Heart left ventricle (tissue), 16 donors: ENCODE results near the gene TTC7B. TPM values are rescaled to one million over a fixed set of nuclear protein-coding genes. Genes with fewer than 3 reads are reported as not detected.
"Not testable (repeated sequence)": the region's sequence is repeated elsewhere in the genome, so short reads cannot be mapped to it uniquely, and the experiment has no call there.

Source experiments
- ATAC-seq, 4 donors: fragments of 200-7000 bp; cut with Tn5 transposase; one replicate each; pipeline ENCODE4 v1.9.1; 2020 to 2022; ENCODE audit warnings: moderate library complexity in 4 of 4, mild to moderate bottlenecking in 3 of 4, moderate number of reproducible peaks in 1 of 4
- DNase-seq, 5 donors: peaks; one replicate each; pipeline ENCODE4 v3.0.0-alpha.2; 2020
- H3K27ac ChIP-seq, 12 donors: fragments of 200-600 bp; sonication (generic) in 4 of 12; one replicate each; pipeline versions ENCODE4 v1.5.0 to v1.8.0; 2016 to 2022; ENCODE audit warnings: mild to moderate bottlenecking in 2 of 12
- H3K27me3 ChIP-seq, 9 donors: fragments of 200-600 bp; sonication (generic) in 2 of 9; one replicate each; pipeline versions ENCODE4 v1.5.1 to v1.8.0; 2016 to 2022; ENCODE audit warnings: mild to moderate bottlenecking in 3 of 9
- H3K36me3 ChIP-seq, 9 donors: fragments of 200-600 bp; sonication (generic) in 2 of 9; one replicate each; pipeline versions ENCODE4 v1.5.0 to v1.8.0; 2018 to 2022; ENCODE audit warnings: mild to moderate bottlenecking in 2 of 9
- H3K4me1 ChIP-seq, 12 donors: fragments of 200-600 bp; sonication (generic) in 4 of 12; one replicate each; pipeline versions ENCODE4 v1.5.0 to v1.8.0; 2016 to 2022; ENCODE audit warnings: mild to moderate bottlenecking in 3 of 12
- H3K4me3 ChIP-seq, 12 donors: fragments of 200-600 bp; sonication (generic) in 4 of 12; one replicate each; pipeline versions ENCODE4 v1.5.0 to v1.8.0; 2017 to 2022; ENCODE audit warnings: mild to moderate bottlenecking in 9 of 12, moderate library complexity in 4 of 12
- H3K9me3 ChIP-seq, 12 donors: fragments of 200-600 bp; sonication (generic) in 4 of 12; one replicate each; pipeline versions ENCODE4 v1.5.0 to v1.8.0; 2016 to 2022; ENCODE audit warnings: mild to moderate bottlenecking in 1 of 12
- POLR2A ChIP-seq, 2 donors: fragments of 450-650 bp; IDR thresholded peaks; one replicate each; pipeline ENCODE4 v1.6.1; 2017; ENCODE audit warnings: antibody characterized with exemption in 2 of 2, mild to moderate bottlenecking in 2 of 2, moderate library complexity in 2 of 2
- WGBS, 4 donors: extraction: QIAGEN DNeasy Blood & Tissue Kit in 2 of 4; methylation state at CpG; one replicate each; pipeline versions ENCODE4 v1.1.5 to v1.1.7; 2013 to 2018; 5-methylcytosine and 5-hydroxymethylcytosine counted together
- intact Hi-C, 10 donors: fragments of 100-400 bp; cut with DNase I; formaldehyde crosslinking; loops; one replicate each; pipeline versions ENCODE4 v1.11.1 to v1.14.2; 2022
- polyA plus RNA-seq, 2 donors: library from polyadenylated mRNA; stranded (reverse); fragments of 200-250 nt; gene quantifications; one replicate each; pipeline ENCODE4 v1.2.3, GENCODE V29; 2013
- total RNA-seq, 9 donors: library from RNA; depleted of rRNA in 2 of 9; stranded (reverse); fragments of >200 nt in 2 of 9; fragmentation: NEBNext Ultra II Directional in 3 of 9; extraction: Animal tissue kit (Norgen Biotek cat#: 25700) in 3 of 9; gene quantifications; one replicate each; pipeline versions ENCODE4 v1.1.0 to v1.2.4, GENCODE V29; 2016 to 2023
- TF ChIP-seq, protein P1 (sequence below), 12 donors: fragments of 200-600 bp; sonication (generic) in 4 of 12; IDR thresholded peaks; one replicate each; pipeline versions ENCODE4 v1.5.0 to v1.8.0; 2018 to 2022; ENCODE audit warnings: antibody characterized with exemption in 12 of 12, mild to moderate bottlenecking in 5 of 12
- donor health status: ischemic (EF 13 %, LVEDD 7.1; RV severe dilation, severe dysfunction).
- donor health status: healthy with polysubstance abuse.
- donor health status: DM: no; HTN: yes; CAD: no.
- donor health status: DM: no; HTN: no; CAD: no.
- donor health status: ischemic (EF 25% LVEDD 6.9; RV normal size, moderate dysfunction).
- donor health status: ischemic (EF 25% LVEDD 5.7; RV mildly dilated, moderate dysfunction).
- donor health status: healthy.
- donor health status: DM: yes; HTN: yes; CAD: no.
- donor health status: ischemic (EF 35%, LVEDD 5.7; RV mildly dilated, moderate dysfunction).
- donor health status: nonischemic (EF 11% LVEDD 7.7; RV severe dilation, severe dysfunction).
- donor health status: DM: yes; HTN: yes; CAD: no.
- donor health status: PGD.
- donor health status: ischemic (EF 29% LVEDD 5.4; RV normal size, mild dysfunction).
- donor health status: nonischemic (EF 23%, LVEDD 6.1; RV moderate dilation, normal function).

The TTC7B gene
- total and polyA plus RNA-seq, 11 donors: 20.3 to 76.1 (median 62.6) TPM

DNA sequence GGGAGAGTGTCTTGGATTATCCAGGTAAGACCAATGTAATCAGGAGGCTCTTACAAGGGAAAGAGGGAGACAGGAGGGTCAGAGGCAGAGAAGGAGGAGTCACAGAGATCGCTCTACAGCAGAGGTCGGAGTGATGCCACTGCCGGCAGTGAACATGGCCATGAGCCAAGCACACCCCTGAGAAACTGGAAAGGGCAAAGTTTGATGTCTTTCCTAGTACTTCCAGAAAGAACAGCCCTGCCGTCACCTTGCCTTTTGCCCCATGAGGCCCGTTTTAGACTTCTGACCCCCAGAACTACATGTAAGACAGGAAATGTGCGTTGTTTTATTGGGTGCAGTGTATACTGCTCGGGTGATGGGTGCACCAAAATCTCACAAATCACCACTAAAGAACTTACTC, 285.7 kb downstream of the TTC7B start:
- no peak for DNase-seq
- 83 to 87% (median 85%) methylated on average over 7 of the region's 7 CpGs for WGBS, 4 donors
- no peak for ATAC-seq
- H3K4me3 ChIP-seq: no peak overlapping the region
- peaks cover 0 to 9% (median 0%) of the 10 kb centered on the region in 12 donors for H3K9me3 ChIP-seq
- no peaks in the 10 kb centered on the region for H3K36me3 ChIP-seq
- no peak overlapping the region for H3K27ac ChIP-seq
- no peaks in the 10 kb centered on the region for H3K27me3 ChIP-seq
- H3K4me1 ChIP-seq: peaks cover 0 to 26% (median 21%) of the 10 kb centered on the region in 12 donors
- intact Hi-C loops: loop anchor here in 2 of 10 donors (5.0 to 10.0 kb wide), 2 partner anchors 84 to 133 kb away; partner anchors contain the start of gene CALM1 (in 1 of the 2)
- TF ChIP-seq, protein P1, sequence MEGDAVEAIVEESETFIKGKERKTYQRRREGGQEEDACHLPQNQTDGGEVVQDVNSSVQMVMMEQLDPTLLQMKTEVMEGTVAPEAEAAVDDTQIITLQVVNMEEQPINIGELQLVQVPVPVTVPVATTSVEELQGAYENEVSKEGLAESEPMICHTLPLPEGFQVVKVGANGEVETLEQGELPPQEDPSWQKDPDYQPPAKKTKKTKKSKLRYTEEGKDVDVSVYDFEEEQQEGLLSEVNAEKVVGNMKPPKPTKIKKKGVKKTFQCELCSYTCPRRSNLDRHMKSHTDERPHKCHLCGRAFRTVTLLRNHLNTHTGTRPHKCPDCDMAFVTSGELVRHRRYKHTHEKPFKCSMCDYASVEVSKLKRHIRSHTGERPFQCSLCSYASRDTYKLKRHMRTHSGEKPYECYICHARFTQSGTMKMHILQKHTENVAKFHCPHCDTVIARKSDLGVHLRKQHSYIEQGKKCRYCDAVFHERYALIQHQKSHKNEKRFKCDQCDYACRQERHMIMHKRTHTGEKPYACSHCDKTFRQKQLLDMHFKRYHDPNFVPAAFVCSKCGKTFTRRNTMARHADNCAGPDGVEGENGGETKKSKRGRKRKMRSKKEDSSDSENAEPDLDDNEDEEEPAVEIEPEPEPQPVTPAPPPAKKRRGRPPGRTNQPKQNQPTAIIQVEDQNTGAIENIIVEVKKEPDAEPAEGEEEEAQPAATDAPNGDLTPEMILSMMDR (IDR thresholded peaks at IDR 0.05): no peak
- no peak for TF ChIP-seq POLR2A (IDR thresholded peaks at IDR 0.05)

DNA sequence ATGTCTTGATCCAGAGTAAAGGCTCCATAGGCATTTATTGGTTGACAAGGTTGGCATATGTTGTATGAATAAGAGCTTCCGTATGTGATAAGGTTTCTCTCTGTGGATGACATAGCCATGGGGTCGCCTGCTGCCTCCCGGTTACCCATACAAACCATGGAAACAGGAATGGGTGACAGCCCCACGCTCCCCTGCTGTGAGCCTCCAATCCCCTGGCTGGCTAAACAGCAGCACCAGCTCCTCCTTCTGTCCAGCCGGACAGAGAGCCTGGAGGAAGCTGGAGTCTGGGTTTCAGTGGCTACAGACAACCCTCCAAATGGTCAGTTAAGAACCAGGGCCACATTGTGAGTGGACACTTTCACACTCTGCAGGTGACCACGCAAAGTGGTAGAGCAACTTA, 288.3 kb downstream of the TTC7B start:
- Histone ChIP-seq H3K36me3 (no peaks in the 10 kb centered on the region), H3K4me3 (no peak overlapping the region), H3K9me3 (peaks cover 0 to 9% (median 0%) of the 10 kb centered on the region in 12 donors), H3K27me3 (no peaks in the 10 kb centered on the region), H3K4me1 (peaks cover 0 to 24% (median 18%) of the 10 kb centered on the region in 12 donors), H3K27ac (no peak overlapping the region)
- DNase-seq: no peak
- intact Hi-C loops: loop anchor here in 1 of 10 donors (10.0 kb wide), 1 partner anchor 123 kb away; no protein-coding TSS in a partner anchor
- no peak for ATAC-seq
- no peak for TF ChIP-seq POLR2A (IDR thresholded peaks at IDR 0.05)
- 96 to 98% (median 98%) methylated on average over 5 to 6 of the region's 6 CpGs for WGBS, 4 donors

DNA sequence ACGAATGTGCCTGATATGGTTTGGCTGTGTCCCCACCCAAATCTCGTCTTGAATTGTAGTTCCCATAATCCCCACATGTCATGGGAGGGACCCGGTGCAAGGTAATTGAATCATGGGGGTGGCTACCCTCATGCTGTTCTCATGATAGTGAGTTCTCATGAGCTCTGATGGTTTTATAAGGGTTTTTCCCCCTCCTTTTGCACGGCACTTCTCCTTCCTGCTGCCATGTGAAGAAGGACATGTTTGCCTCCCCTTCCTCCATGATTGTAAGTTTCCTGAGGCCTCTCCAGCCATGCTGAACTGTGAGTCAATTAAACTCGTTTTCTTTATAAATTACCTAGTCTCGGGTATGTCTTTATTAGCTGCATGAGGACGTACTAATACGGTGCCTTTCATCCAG, 289.7 kb downstream of the TTC7B start:
- intact Hi-C loops: loop anchor here in 1 of 10 donors (10.0 kb wide), 1 partner anchor 122 kb away; no protein-coding TSS in a partner anchor
- not testable (repeated sequence) for ATAC-seq, H3K27me3 ChIP-seq, DNase-seq, H3K27ac ChIP-seq, H3K36me3 ChIP-seq, H3K4me3 ChIP-seq, H3K9me3 ChIP-seq
- H3K4me1 ChIP-seq: peaks cover 0 to 38% (median 29%) of the 10 kb centered on the region in 12 donors
- WGBS, 4 donors: 87 to 97% (median 92%) methylated on average over 8 of the region's 8 CpGs

DNA sequence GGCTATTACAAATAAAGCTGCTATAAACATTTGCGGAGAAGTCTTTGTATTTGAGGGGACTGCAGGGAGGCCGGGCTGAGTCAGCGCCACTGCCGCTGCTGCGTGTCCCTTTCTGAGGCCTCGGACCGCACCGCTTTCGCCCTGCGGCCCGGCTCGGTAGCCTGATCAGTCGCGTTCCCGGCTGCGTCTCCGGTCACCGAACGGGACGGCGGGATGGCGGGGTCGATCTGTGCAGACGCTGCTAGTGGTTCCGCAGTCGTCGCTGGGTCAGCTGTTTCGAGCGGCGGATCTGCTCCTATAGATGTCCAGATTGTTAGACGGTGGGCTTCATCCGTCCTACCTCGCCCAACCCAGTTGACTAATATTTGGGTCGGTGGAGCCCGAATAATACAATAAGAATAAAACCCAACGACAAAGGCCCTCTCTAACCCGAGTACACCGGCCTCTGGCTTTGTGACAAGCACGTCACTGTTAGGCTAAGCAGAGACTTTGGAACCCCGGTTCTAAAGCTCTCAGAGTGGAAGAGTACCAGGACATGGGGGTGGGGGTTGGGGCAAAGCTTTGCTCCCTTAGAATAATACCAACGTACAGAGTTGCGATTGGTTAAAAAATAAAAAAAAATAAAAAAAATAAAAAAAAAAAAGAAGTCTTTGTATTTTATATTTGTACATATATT, 290.7 kb downstream of the TTC7B start:
- 71 to 77% (median 74%) methylated on average over 28 to 31 of the region's 42 CpGs for WGBS, 4 donors
- H3K27me3 ChIP-seq, H3K27ac ChIP-seq, H3K4me3 ChIP-seq, H3K9me3 ChIP-seq, H3K36me3 ChIP-seq: not testable (repeated sequence)
- ATAC-seq (peak in 1 of 4 donors; percentile 7), DNase-seq (peak in 1 of 5 donors; percentile 9)
- intact Hi-C loops: loop anchor here in 1 of 10 donors (10.0 kb wide), 1 partner anchor 121 kb away; no protein-coding TSS in a partner anchor
- peaks cover 0 to 48% (median 39%) of the 10 kb centered on the region in 12 donors for H3K4me1 ChIP-seq

DNA sequence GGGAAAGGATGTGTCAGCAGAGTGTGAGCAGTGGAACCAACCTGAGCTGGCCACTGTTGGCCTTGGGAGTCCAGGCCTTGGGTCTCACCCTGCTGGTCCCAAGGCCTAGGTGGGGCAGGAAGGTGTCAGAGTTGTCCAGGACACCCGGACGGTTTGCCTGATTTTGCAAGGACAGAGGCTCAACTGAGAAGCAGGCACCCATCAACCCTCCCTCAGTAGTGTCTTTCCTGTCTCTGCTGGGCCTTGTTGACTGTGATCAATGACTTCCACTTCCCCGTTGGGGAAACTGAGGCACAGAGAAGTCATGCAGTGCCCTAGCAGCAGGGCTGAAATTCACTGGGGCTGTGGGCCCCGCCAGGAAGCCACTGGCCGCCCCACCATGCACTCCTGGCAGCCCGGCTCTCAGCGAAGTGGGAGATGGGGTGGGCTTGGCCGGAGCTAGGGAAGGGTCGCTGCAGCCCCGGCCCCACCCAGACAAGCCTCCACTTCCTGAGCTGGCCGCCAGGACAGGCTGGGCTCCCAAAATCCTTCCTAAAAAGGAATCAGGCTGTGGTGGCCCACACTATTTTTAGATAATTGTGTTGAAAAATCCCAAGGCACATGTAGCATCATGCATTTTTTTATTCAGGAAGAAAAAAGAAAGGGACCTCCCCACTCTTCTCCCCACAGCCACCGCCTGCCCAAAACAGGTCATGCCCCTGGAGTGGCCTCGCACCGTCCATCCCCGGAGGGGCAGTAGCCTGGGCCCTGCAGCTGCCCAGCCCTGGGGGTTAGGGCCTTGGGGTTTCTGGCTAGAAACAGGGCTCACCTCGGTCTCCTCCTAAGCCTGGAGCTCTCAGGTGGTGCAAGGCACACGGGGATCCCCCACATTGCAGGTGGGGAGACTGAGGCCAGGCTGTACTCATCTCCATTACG, 292.0 kb downstream of the TTC7B start:
- Histone ChIP-seq H3K27me3 (no peaks in the 10 kb centered on the region), H3K36me3 (no peaks in the 10 kb centered on the region), H3K4me3 (no peak overlapping the region), H3K27ac (peak overlapping the region in 8 of 12 donors; percentile 11 to 78 (median 44)), H3K4me1 (peaks cover 0 to 58% (median 42%) of the 10 kb centered on the region in 12 donors), H3K9me3 (peaks cover 0 to 9% (median 0%) of the 10 kb centered on the region in 12 donors)
- ATAC-seq (peak in 1 of 4 donors; percentile 44), DNase-seq (peak in 3 of 5 donors; percentile 15 to 49 (median 42))
- WGBS, 4 donors: 59 to 76% (median 66%) methylated on average over 16 to 18 of the region's 18 CpGs
- no peak for TF ChIP-seq POLR2A (IDR thresholded peaks at IDR 0.05)
- TF ChIP-seq, protein P1 (IDR thresholded peaks at IDR 0.05): peak in 6 of 12 donors; percentile 4 to 36 (median 22)
- intact Hi-C loops: loop anchor here in 4 of 10 donors (5.0 to 10.0 kb wide), 3 partner anchors 117 to 127 kb away; partner anchors contain the start of gene CALM1 (in 2 of the 4)
